ENCODE measurements around the gene TNIP1.

Gene TNIP1

GRCh38 chr5:151042453-151043093 lies 38.3 kb downstream of the TNIP1 start:
- no peak for DNase-seq

- DNase-seq = peak in 10 of 56 donors; percentile 3 to 51 (median 24)
Observed at GRCh38 chr5:151041577-151042268, 39.1 kb downstream of the TNIP1 start.

DNA sequence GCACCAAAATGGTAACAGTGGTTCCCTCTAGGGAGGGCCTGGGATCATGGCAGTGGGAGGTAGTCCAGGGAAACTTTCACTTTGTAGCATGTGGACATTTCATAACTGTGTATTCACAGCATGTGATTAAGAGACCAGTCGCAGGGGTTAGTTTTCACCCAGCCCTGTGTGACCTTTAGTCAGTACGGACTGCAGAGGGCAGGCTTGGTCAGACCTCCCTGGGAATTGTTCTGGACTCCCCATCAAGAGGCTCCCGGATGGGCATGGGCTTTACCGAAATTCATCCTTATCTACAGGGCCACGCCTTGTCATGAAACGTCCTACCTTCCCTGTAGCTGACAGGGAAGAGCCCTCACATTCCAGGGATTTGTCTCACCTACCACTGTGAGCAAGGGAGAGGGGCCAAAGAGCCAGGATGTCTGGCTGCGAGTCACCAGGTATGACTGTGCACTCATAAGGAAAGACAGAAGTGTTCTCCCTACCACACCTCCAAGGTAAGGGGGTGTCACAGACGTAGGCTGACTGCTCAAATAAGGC lies 40.6 kb downstream of the TNIP1 start:
- no peak for DNase-seq

- DNase-seq = no peak
Observed at GRCh38 chr5:151039665-151040064, 41.2 kb downstream of the TNIP1 start.

- no peak for DNase-seq
Observed at GRCh38 chr5:151038801-151039238, 42.0 kb downstream of the TNIP1 start.

- no peak for DNase-seq
Observed at GRCh38 chr5:151038412-151038745, 42.5 kb downstream of the TNIP1 start.

DNA sequence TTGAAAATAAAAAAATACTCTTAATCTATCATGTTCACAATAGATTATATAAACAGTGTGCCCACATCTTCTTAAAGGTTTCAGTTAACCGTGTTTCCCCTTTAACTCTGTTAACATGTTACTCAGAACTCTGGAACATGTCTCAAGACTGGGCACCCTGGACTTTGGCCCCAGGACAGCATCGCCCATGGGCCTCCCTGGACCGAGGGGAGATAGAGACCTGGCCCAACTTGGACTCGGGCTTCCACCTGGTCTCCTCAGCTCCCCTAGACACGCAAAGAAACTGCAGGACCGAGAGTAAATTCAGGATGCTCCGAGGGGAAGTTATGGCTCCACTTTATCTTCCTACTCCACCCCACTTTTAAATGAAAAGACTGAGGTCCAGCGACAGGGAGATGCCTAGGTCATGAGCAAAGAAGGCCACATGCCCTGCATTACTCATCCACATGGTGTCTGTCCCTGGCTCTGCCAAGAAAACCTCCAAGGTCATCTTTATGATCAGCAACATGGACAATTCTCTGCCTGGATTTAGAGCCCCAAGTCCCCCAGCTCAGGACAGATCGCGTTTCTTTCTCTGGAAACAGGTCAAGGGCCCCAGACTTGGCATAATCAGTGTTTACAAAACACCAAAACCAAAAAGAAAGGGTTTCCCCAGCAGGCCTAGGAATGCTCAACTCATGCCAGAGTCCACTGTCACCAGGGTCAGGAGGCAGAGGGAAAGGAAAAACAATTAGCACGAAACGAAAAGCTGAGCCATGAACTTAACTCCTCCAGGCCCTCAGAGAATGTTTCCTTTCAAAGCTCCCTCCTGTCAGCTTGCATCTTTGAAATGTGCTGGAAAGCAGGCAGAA lies 43.0 kb downstream of the TNIP1 start:
- DNase-seq = no peak

- DNase-seq = no peak
Observed at GRCh38 chr5:151036556-151036955, 44.3 kb downstream of the TNIP1 start.

GRCh38 chr5:151034422-151035379 lies 46.1 kb downstream of the TNIP1 start:
- no peak for DNase-seq

DNA sequence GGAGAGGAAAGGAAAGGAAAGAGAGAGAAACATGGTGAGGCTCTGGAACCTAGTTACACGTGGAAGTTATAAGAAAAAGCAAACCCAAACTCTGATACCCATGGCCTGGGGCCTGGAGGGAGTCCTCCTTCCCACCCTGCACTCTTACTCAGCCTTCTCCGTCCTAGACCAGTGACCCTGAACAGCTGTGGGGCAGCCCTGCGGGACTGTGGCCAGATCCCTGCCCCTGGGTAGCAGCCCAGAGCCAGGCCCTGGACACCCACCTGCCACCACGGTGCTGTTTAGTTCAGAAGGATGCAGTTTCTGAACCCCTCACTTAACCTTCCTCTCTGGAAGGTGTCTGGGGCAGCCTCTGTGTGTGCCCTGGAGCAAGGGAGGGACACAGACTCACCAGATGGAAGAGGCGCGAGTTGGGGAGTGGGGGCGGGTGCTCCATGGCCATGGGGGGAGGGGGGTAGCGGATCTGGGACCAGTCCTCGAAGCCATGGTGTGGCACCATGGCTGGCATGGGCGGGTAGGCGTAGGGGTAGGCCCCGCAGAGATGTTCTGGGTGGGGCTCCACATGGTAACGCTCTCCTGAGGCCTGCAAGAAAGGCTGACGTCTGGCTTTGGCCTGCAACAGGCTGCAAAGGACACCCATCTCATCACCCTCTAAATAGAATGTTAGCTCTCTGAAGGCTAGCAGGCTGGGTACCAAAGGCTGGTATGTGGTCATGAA lies 47.5 kb downstream of the TNIP1 start:
- DNase-seq = no peak

- DNase-seq = no peak
Observed at GRCh38 chr5:151031554-151031953, 49.3 kb downstream of the TNIP1 start.

GRCh38 chr5:151030379-151030778 lies 50.5 kb downstream of the TNIP1 start:
- DNase-seq = no peak

DNA sequence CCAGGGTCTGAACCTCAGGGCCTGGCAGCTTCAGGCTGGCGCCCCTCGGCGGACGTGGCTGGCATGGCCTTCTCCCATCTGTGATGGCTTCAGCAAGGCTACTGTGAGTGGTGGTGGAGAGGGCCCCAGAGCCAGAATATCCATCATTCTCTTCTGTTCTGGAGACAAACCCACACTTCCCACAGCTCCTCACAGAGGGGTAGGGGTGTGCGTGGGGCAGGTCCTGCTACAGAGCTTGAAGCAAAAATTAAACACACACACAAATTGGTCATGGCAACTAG lies 50.8 kb downstream of the TNIP1 start:
- DNase-seq = no peak

DNA sequence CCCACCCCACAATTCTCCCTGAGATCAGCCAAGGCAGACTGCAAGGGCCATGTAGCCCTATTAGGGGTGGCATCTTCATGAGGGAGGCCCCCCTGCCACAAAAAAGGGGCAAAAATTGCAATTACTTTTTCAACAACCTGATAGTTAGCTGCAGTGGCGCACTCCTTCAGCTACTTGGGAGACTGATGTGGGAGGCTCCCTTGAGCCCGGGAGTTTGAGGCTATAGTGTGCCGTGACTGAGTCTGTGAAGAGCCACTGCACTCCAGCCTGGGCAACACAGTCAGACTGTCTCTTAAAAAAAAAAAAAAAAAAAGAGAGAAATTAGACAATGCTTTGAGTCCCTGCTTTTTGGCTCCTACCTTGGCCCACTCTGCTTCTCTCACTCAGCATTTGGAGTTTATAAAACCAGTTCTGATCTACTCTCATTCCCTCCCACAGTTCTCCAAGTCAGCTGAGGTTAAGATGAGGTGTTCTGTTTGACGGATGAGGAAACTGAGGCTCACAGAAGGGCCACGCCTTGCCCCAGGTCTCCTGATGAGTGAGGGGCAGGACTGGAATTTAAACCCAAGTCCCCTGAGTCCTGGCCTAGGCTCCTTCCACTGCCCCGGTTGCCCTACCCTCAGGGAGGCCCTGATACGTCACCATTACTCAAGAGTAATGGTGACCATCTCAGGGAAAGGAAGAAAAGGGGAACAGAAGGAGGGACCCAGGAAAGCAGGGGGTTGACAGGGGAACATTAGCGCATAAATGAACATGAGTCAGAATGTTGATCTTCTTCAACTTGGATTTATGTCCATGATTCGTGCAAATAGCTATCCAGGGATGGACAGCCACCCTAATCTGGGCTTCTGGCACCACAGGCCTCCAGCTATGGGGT lies 51.4 kb downstream of the TNIP1 start:
- no peak for DNase-seq

DNA sequence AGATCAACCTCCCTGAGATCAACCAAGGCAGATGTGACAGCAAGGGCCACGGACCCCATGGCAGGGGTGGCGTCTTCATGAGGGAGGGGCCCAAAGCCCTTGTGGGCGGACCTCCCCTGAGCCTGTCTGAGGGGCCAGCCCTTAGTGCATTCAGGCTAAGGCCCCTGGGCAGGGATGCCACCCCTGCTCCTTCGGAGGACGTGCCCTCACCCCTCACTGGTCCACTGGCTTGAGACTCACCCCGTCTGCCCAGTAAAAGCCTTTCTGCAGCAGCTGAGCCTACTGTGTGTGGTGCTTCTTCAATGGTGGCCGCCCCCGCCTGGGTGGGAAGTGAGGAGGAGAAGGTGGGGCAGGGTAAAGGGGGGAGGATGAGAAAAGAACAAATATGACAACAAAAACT lies 52.1 kb downstream of the TNIP1 start:
- DNase-seq = no peak

DNA sequence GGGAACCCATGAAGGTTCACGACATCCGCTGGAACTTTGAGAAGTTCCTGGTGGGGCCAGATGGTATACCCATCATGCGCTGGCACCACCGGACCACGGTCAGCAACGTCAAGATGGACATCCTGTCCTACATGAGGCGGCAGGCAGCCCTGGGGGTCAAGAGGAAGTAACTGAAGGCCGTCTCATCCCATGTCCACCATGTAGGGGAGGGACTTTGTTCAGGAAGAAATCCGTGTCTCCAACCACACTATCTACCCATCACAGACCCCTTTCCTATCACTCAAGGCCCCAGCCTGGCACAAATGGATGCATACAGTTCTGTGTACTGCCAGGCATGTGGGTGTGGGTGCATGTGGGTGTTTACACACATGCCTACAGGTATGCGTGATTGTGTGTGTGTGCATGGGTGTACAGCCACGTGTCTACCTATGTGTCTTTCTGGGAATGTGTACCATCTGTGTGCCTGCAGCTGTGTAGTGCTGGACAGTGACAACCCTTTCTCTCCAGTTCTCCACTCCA lies 52.8 kb downstream of the TNIP1 start:
- DNase-seq = no peak

- DNase-seq = no peak
Observed at GRCh38 chr5:151026679-151027078, 54.2 kb downstream of the TNIP1 start.

GRCh38 chr5:151026088-151026487 lies 54.7 kb downstream of the TNIP1 start:
- DNase-seq = no peak

GRCh38 chr5:151025250-151025606 lies 55.6 kb downstream of the TNIP1 start:
- no peak for DNase-seq
